CD1c-positive myeloid dendritic cell (primary cell): ENCODE results near the gene SORCS2.
"Not testable (repeated sequence)": the region's sequence is repeated elsewhere in the genome, so short reads cannot be mapped to it uniquely, and the experiment has no call there.

Experiments used
- DNase-seq: peaks from one replicate; pipeline ENCODE4 v3.0.0-alpha.2; 2016; ENCODE audit errors: extremely low spot score

Gene SORCS2

DNA sequence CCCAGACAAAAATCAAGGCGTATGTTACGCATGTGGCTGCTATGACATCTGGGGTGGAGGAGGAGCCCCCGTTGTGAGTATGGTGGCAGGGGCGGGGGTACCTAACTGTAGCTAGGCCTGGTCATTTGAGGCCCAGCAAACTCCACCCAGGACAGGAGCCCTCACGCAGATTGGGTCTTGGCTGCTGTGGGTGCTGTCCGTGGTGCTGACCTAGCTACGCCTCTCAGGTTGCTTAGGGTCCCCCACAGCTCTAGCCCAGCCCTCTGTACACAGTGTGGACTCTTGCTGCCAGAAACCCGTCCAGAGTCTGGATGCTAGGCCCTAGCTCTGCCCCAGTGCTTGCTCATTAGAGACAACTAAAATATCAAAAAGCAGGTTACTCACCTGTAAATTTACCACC is 389.1 kb downstream of the SORCS2 start:
- DNase-seq: no peak

DNA sequence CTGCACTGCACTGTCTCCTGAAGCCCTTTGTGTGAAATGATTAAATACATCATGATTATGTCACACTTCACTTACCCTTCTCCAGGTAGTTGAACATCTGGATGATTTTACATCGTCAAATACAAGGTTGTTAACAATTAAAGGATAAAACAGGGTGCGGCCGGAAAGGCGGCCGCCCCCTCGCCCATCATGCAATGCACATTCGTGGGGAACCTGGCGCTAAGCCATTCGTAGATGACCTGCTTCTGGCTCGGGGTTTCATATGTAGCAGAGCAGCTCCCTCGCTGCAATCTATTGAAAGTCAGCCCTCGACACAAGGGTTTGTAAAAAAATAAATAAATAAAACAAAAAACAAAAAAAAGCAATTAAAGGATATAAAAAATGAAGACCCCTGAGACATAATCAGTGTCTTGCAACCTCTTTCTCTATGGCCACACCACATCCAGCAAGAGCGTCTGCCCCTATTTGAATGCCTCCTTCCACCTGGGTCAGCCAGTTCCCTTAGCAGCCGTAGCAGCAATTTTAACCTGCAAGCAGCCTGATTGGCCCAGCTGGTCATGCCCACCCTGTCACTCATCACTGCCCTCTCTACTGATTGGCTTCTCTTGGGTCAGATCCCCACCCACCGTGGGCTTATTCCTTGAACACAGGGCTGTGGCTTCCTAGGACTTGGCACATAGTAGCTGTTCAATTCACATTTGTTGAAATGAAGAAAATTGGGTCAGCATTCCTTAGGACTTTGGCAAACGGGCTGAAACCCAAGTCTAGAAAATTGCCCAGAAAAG is 390.2 kb downstream of the SORCS2 start:
- DNase-seq: no peak

DNA sequence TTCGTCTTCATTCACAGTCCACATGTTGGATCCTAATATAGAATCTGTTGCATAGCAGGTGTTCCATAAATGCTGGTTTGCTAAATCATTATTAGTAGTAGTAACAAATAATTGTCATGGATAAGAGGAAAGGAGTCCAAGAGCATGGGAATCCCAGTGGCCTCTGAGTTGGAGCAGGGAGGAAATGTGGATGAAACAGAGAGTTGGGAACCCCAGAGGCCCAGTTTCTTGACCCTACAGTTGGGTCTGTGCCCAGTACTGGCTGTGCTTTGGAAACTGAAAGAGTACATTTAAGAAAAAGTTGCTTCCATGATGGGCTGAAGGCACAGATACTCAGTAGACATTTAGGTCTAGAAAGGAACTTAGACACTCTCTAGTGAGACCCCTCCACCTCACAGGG is 391.8 kb downstream of the SORCS2 start:
- DNase-seq: no peak

DNA sequence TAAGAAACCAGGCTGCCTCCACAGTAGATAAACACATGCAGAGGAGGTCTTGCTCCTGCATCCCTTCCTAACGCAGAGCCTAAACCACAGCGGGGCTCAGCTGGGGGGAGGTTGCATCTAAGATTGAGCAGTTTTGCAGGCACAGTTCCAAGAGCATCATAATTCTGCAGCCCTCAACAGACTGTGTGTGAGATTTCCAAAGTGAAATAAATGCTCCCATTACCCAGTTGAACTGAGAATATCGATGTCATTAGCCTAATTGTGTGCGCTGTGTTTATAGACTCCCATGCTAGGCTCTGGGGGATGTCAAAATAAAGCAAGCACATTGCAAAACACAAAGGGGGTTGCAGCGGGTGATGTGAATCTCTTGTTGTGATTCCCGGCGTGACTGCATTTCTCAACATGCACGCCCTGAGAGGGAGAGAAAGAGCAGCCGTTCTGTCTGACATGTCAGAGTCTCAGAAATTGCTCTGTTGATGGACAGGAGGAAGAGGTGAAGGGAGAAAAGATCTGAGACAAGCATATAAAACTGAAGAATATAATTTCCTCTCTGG is 392.3 kb downstream of the SORCS2 start:
- DNase-seq: no peak

- DNase-seq: no peak
These were observed 393.4 kb downstream of the SORCS2 start for GRCh38 chr4:7585768-7586167.

DNA sequence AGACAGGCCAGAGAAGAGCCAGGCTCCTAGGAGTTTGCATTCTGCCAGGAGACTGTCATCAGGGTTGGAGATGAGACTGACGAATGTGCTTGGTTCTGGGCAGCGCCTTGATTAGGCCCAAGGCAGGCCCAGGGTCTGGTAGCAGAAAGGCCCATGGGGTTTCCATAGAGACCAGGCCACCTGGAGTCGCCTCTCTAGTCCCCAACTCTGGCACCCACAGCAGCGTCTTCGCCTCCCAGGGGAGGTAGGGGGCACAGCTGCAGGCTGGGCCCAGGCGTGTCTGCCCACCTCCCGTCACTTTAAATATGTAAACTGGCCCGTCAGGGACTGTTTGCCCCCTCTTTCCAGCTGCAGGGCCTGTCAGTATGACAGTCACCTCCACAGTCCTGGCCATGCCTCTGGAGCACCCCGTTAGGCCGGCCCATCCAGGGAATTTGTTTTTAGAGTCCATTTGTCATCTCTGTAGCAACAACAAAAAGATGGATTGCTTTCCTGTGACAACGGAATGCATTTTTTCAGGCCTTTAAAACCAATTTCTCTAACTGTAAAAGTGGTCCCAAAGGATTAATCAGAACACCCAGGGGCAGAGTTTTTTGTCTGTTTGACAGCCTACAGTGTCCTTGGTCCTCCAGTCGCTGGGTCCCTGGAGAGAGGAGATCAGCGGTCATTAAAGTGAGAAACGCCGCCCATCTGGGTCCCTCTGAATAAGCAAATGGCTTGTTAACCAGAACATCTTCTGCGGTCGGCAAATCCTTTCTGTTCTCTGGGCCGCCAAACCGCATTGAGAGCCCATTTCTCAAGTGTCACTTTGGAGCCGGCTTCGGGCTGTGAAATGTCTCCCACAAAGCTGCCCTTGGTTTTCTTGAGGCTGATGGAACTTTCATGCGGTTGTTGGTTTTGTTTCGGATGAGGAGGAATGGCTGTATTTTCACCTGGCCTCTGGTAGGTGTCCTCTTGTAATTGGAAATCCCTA is 395.4 kb downstream of the SORCS2 start:
- DNase-seq: no peak

DNA sequence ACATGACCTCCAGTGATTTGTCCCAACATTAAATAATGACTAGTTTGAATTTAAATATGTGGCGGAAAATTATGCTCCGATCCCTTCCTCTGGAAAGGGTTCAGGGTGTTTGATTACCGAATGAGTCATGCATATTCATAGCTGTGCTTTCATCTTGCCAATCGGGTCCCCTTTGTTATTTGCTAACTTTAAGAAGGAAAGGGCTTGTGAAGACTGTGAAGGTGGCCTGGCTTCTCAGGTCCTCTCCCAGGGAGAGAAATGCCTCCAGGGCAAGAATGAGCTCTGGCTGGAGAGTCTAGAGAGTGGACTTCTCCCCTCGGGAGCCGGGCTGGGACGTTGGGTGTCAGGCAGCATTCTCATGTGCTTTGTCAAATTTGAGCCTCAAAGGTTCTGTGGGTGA is 397.9 kb downstream of the SORCS2 start:
- DNase-seq: no peak

- no peak for DNase-seq
These were observed 398.6 kb downstream of the SORCS2 start for GRCh38 chr4:7590899-7591298.

DNA sequence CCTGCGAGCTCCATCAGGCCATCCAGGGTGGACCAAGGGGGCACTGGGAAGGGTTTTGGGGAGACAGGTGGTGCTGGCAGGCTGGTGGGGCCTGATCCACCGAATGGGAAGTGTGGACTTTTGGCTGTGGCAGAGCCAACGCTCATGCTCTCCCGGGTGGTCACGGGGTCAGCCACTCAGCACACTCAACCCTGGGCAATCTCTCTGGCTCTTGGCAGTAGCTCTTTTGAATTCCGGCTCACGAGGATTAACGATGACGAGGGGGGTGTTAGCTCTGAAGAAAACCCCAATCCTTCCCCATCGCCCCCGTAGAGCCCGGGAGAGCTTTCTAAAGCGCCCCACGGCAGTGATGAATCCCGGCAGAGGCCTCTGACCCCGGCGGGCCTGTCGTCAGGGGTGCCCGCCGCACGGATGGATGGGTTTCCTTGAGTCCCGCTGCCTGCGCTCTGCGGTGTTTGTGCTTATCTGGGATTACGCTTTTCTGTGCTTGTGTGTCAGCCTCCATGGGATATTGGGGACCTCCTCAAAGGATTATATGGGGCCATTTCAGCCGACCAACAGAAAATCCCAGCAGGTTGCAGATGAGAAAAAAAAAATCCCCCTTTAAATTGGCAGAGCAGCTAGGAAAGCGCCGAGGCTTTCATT is 399.2 kb downstream of the SORCS2 start:
- no peak for DNase-seq

- DNase-seq: no peak
These were observed 401.5 kb downstream of the SORCS2 start for GRCh38 chr4:7593646-7594412.

- no peak for DNase-seq
These were observed 403.7 kb downstream of the SORCS2 start for GRCh38 chr4:7595934-7596461.

DNA sequence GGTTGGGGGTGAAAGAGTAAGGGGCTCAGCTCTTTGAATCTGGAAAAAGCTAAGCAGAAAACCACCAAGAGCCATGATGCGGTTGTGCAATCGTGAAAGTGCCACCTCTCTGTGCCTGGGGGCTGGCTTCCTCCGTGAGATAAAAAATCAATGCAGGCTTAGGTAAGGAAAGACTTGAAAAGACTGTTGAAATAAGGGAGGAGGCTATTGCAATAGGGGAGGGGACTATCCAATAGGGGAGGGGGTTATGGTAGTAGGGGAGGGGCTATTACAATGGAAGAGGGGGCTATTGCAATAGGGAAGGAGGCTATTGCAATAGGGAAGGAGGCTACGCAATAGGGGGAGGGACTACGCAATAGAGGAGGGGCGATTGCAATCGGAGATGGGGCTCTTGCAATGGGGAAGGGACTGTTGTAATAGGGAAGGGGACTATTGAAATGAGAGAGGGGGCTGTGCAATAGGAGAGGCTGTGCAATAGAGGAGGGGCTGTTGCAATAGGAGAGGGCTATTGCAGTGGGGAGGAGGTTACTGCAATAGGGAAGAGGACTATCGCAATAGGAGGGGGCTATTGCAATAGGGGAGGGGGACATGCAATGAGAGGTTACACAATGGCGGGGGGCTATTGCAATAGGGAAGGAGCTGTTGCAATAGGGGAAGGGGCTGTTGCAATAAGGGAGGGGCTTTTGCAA is 404.7 kb downstream of the SORCS2 start:
- DNase-seq: peak; percentile 30

GRCh38 chr4:7598939-7599790 is 406.8 kb downstream of the SORCS2 start:
- no peak for DNase-seq

- DNase-seq: no peak
These were observed 407.9 kb downstream of the SORCS2 start for GRCh38 chr4:7600247-7600646.

GRCh38 chr4:7602166-7602565 is 409.8 kb downstream of the SORCS2 start:
- not testable (repeated sequence) for DNase-seq

GRCh38 chr4:7607156-7607910 is 415.0 kb downstream of the SORCS2 start:
- DNase-seq: no peak

- DNase-seq: no peak
These were observed 415.7 kb downstream of the SORCS2 start for GRCh38 chr4:7608046-7608445.

DNA sequence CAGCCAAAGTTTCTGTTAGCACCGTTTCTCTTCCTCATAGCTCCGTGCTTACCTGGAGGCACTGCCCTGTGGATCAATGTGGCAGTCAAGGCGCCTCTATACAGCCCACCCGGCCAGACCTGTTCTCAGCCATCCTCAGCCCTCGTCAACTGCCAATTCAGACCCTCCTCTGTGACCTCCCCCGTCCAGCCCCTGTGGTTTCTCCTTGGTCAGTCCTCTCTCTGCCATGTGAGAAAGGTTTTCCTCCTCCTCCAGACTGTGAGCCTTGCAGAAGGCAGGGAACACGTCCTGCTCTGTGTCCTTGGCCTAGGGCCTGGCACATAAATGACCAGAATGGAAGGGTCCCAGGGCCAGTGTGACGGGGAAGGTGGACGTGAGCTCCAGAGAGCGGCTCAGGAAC is 417.0 kb downstream of the SORCS2 start:
- DNase-seq: no peak
